Fibroblast of lung (primary cell): Measurements from ENCODE around the gene TANGO6. TPM values are rescaled to one million over a fixed set of nuclear protein-coding genes. Genes with fewer than 3 reads are reported as not detected.
"Not testable (repeated sequence)": the region's sequence is repeated elsewhere in the genome, so short reads cannot be mapped to it uniquely, and the experiment has no call there.

Source experiments
- DNase-seq, 2 donors: peaks; one replicate each; pipeline versions ENCODE4 v3.0.0 to v3.0.0-alpha.2; 2010; ENCODE audit warnings: low read depth in 2 of 2
- H2AFZ ChIP-seq: 2 replicates; pipeline ENCODE4 v1.5.1; 2012; ENCODE audit warnings: low read length, control low read depth, inconsistent platforms
- H3K27ac ChIP-seq: 2 replicates; pipeline ENCODE4 v1.5.1; 2011; ENCODE audit warnings: low read length, control low read depth; ENCODE audit not compliant: insufficient read depth
- H3K27me3 ChIP-seq: 2 replicates; pipeline ENCODE4 v1.5.1; 2011; ENCODE audit warnings: mild to moderate bottlenecking, low read length; ENCODE audit not compliant: control insufficient read depth, insufficient read depth
- H3K36me3 ChIP-seq: 2 replicates; pipeline ENCODE4 v1.5.1; 2011; ENCODE audit warnings: low read length; ENCODE audit not compliant: control insufficient read depth, insufficient read depth
- H3K4me1 ChIP-seq: 2 replicates; pipeline ENCODE4 v1.5.1; 2011; ENCODE audit warnings: low read length; ENCODE audit not compliant: control insufficient read depth, insufficient read depth; ENCODE audit errors: extremely low read depth
- H3K4me2 ChIP-seq: 2 replicates; pipeline ENCODE4 v1.5.1; 2011; ENCODE audit warnings: low read length, control low read depth; ENCODE audit not compliant: insufficient read depth; ENCODE audit errors: extremely low read depth
- H3K4me3 ChIP-seq, 4 experiments: fragments of 200-600 bp in 1 of 4; sonication (generic) in 1 of 4; replicated peaks in 1 of 4; 2 replicates each; pipeline ENCODE4 v1.5.1; 2011 to 2016; ENCODE audit warnings: low read length in 4 of 4, low read depth in 3 of 4, mild to moderate bottlenecking in 3 of 4, control low read depth in 2 of 4, inconsistent platforms in 1 of 4, mixed read lengths in 1 of 4; ENCODE audit not compliant: insufficient read depth in 1 of 4; ENCODE audit errors: control extremely low read depth in 1 of 4
- H3K79me2 ChIP-seq: 2 replicates; pipeline ENCODE4 v1.5.1; 2012; ENCODE audit warnings: mild to moderate bottlenecking, low read length, inconsistent platforms; ENCODE audit not compliant: control insufficient read depth, insufficient read depth
- H3K9ac ChIP-seq: 2 replicates; pipeline ENCODE4 v1.5.1; 2011; ENCODE audit warnings: mild to moderate bottlenecking, low read length, control low read depth; ENCODE audit not compliant: insufficient read depth
- H3K9me3 ChIP-seq: 2 replicates; pipeline ENCODE4 v1.5.1; 2012; ENCODE audit warnings: low read depth, low read length; ENCODE audit not compliant: control insufficient read depth, insufficient read depth
- H4K20me1 ChIP-seq: 2 replicates; pipeline ENCODE4 v1.5.1; 2011; ENCODE audit warnings: low read length; ENCODE audit not compliant: control insufficient read depth, insufficient read depth; ENCODE audit errors: extremely low read depth
- EZH2 ChIP-seq: IDR thresholded peaks from 2 replicates; pipeline ENCODE4 v1.5.1; 2012; ENCODE audit warnings: low read length, control low read depth, mild to moderate bottlenecking; ENCODE audit errors: missing control alignments
- polyA plus RNA-seq, 2 donors: library from polyadenylated mRNA; depleted of rRNA in 1 of 2; stranded (reverse) in 1 of 2; unstranded in 1 of 2; fragments of >200 nt; gene quantifications; 2 replicates each; pipeline ENCODE4 v1.2.1, GENCODE V29; 2011 to 2012; ENCODE audit warnings: missing spikeins in 1 of 2
- total RNA-seq: library from RNA; depleted of rRNA; stranded (reverse); fragments of >200 nt; gene quantifications from 2 replicates; pipeline ENCODE4 v1.2.1, GENCODE V29; 2014
- TF ChIP-seq, protein P1 (sequence below), 2 donors: IDR thresholded peaks in 1 of 2; conservative IDR thresholded peaks in 1 of 2; 1 replicate in 1 of 2; 2 replicates in 1 of 2; pipeline ENCODE4 v1.5.1; 2011 to 2012; ENCODE audit warnings: low read length in 2 of 2, control low read depth in 1 of 2, inconsistent platforms in 1 of 2, low read depth in 1 of 2, mild to moderate bottlenecking in 1 of 2

The TANGO6 gene
- total and polyA plus RNA-seq, 2 donors (not counting 1 experiment from before 2014, with no cell fraction given), result 6.5 to 29.9 TPM

DNA sequence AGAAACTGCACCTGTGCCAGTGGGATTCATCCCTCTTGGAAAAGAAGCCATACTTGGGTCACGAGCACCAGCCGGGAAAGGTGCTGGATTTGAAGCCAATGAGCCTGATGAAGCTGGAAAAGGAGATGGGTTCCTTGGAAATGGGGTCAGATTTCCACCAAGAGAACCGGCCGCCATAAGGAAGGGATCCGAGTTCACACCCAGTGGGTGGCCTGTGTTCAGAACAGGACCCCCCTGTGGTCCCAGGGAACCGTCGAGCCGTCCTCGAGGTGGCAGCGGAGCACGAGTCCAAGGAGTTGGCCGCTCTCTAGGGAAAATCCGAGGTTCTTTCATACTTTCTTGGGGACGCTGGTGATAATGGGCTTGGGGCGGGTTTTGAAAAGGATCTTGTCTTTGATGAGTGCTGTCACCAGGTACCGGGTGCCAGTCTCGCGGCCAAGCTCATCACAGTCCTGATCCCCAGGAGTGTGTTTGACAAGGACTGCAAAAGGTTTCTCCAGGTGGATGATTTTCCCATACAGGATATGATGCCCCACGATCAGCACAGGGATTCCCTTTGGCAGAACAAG lies 276.8 kb downstream of the TANGO6 start:
- TF ChIP-seq EZH2, result no peak
- TF ChIP-seq, protein P1, sequence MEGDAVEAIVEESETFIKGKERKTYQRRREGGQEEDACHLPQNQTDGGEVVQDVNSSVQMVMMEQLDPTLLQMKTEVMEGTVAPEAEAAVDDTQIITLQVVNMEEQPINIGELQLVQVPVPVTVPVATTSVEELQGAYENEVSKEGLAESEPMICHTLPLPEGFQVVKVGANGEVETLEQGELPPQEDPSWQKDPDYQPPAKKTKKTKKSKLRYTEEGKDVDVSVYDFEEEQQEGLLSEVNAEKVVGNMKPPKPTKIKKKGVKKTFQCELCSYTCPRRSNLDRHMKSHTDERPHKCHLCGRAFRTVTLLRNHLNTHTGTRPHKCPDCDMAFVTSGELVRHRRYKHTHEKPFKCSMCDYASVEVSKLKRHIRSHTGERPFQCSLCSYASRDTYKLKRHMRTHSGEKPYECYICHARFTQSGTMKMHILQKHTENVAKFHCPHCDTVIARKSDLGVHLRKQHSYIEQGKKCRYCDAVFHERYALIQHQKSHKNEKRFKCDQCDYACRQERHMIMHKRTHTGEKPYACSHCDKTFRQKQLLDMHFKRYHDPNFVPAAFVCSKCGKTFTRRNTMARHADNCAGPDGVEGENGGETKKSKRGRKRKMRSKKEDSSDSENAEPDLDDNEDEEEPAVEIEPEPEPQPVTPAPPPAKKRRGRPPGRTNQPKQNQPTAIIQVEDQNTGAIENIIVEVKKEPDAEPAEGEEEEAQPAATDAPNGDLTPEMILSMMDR (conservative IDR thresholded peaks at IDR 0.05 in 1 of 2, IDR thresholded peaks at IDR 0.05 in 1 of 2; ENCODE audit: low read depth in 1 of 2, low read length in 2 of 2), result no peak
- no peak overlapping the region for H3K4me3 ChIP-seq
- H3K27me3 ChIP-seq, result no peaks in the 10 kb centered on the region
- DNase-seq, result no peak
- H4K20me1 ChIP-seq, result no peaks in the 10 kb centered on the region
- no peak overlapping the region for H3K27ac ChIP-seq
- no peaks in the 10 kb centered on the region for H3K4me1 ChIP-seq
- peaks cover 6% of the 10 kb centered on the region for H3K79me2 ChIP-seq
- H3K9ac ChIP-seq, result no peak overlapping the region
- no peaks in the 10 kb centered on the region for H3K9me3 ChIP-seq
- H3K36me3 ChIP-seq, result peaks cover 13% of the 10 kb centered on the region
- H3K4me2 ChIP-seq, result no peak overlapping the region
- H2AFZ ChIP-seq, result no peak overlapping the region

DNA sequence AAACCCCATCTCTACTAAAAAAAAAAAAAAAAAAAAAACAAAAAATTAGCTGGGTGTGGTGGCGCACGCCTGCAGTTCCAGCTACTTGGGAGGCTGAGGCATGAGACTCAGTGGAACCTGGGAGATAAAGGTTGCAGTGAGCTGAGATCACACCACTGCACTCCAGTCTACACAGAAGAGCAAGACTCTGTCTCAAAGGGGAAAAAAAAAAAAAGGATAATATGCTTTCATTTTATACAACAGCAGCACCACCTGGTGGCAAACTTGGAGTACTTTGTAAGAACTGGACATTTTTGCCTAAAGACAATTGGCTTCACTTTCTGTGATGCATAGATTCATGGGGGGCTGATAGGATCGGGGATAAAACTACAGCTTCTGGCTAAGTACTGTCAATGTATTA lies 280.6 kb downstream of the TANGO6 start:
- Histone ChIP-seq H3K79me2 (peaks cover 33% of the 10 kb centered on the region), H3K36me3 (peaks cover 8% of the 10 kb centered on the region), H3K4me2 (no peak overlapping the region), H4K20me1 (no peaks in the 10 kb centered on the region), H2AFZ (no peak overlapping the region), H3K9me3 (no peaks in the 10 kb centered on the region), H3K9ac (no peak overlapping the region), H3K4me1 (no peaks in the 10 kb centered on the region), H3K4me3 (no peak overlapping the region), H3K27ac (no peak overlapping the region), H3K27me3 (no peaks in the 10 kb centered on the region)
- no peak for TF ChIP-seq EZH2
- TF ChIP-seq, protein P1 (conservative IDR thresholded peaks at IDR 0.05 in 1 of 2, IDR thresholded peaks at IDR 0.05 in 1 of 2; ENCODE audit: low read depth in 1 of 2, low read length in 2 of 2), result peak; percentile 61 to 63
- DNase-seq, result peak; percentile 56 to 83

DNA sequence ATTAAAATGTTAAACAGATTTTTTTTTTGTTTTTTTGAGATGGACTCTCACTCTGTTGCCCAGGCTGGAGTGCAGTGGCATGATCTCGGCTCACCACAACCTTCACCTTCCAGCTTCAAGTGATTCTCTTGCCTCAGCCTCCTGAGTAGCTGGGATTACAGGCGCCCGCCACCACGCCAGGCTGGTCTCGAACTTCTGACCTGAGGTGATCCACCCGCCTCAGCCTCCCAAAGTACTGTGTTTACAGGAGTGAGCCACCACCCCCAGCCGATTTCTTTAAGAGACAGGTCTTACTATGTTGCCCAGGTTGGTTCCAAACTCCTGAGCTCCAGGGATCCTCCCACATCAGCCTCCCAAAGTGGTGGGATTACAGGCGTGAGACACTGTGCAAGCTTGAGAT lies 281.1 kb downstream of the TANGO6 start:
- not testable (repeated sequence) for H3K36me3 ChIP-seq, H3K27me3 ChIP-seq, H3K9ac ChIP-seq, H2AFZ ChIP-seq, H3K4me2 ChIP-seq, H4K20me1 ChIP-seq, DNase-seq, H3K9me3 ChIP-seq, H3K27ac ChIP-seq, H3K4me3 ChIP-seq, H3K4me1 ChIP-seq
- peaks cover 36% of the 10 kb centered on the region for H3K79me2 ChIP-seq

DNA sequence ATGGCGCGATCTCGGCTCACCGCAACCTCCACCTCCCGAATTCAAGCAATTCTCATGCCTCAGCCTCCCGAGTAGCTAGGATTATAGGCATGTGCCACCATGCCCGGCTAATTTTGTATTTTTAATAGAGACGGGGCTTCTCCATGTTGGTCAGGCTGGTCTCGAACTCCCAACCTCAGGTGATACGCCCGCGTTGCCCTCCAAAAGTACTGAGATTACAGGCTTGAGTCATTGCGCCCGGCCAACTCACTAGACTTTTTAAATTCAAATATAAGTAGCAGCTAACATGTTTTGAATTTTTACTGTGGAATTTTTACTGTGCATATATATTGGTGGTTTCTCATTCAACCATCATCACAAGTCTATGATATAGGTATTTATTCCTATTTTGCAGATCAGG lies 281.6 kb downstream of the TANGO6 start:
- not testable (repeated sequence) for H3K4me3 ChIP-seq, H2AFZ ChIP-seq, H3K36me3 ChIP-seq, H4K20me1 ChIP-seq, DNase-seq, H3K4me1 ChIP-seq, H3K4me2 ChIP-seq, H3K27me3 ChIP-seq, H3K27ac ChIP-seq, H3K9ac ChIP-seq, H3K9me3 ChIP-seq
- H3K79me2 ChIP-seq, result peaks cover 41% of the 10 kb centered on the region
